Activated CD8-positive, alpha-beta memory T cell treated with anti-CD3 and anti-CD28 coated beads, Interleukin-2, amount 50 U/mL, for 1 hour (primary cell): ENCODE measurements around the gene RPL6.

Experiments used
- DNase-seq: peaks from one replicate; pipeline ENCODE4 v3.0.0-alpha.2; 2020; ENCODE audit errors: extremely low read depth

Gene RPL6

GRCh38 chr12:112380663-112381405 lies 28.6 kb downstream of the RPL6 start:
- DNase-seq: no peak

GRCh38 chr12:112375105-112375504 lies 34.3 kb downstream of the RPL6 start:
- DNase-seq: no peak

GRCh38 chr12:112374166-112374740 lies 35.2 kb downstream of the RPL6 start:
- no peak for DNase-seq

- no peak for DNase-seq
Measured at GRCh38 chr12:112370868-112371510, 38.4 kb downstream of the RPL6 start.

- DNase-seq: no peak
Measured at GRCh38 chr12:112370199-112370598, 39.2 kb downstream of the RPL6 start.

- no peak for DNase-seq
Measured at GRCh38 chr12:112368856-112369255, 40.5 kb downstream of the RPL6 start.

GRCh38 chr12:112367965-112368364 lies 41.4 kb downstream of the RPL6 start:
- no peak for DNase-seq

GRCh38 chr12:112362310-112362709 lies 47.1 kb downstream of the RPL6 start:
- no peak for DNase-seq

GRCh38 chr12:112361271-112361670 lies 48.1 kb downstream of the RPL6 start:
- DNase-seq: no peak

GRCh38 chr12:112359290-112359689 lies 50.1 kb downstream of the RPL6 start:
- DNase-seq: no peak

- DNase-seq: no peak
Measured at GRCh38 chr12:112357214-112357613, 52.2 kb downstream of the RPL6 start.
